PC-3 (cell line): ENCODE results near the gene KIF7.

Experiments
- CTCF ChIP-seq: fragments of 300-600 bp; sonication (generic); conservative IDR thresholded peaks from 2 replicates; pipeline ENCODE4 v1.5.1; 2017; ENCODE audit warnings: antibody characterized with exemption, low read depth, mild to moderate bottlenecking, low read length
- EZH2 ChIP-seq: fragments of 300-600 bp; sonication (generic); IDR thresholded peaks from one replicate; pipeline ENCODE4 v1.6.1; 2017; ENCODE audit warnings: antibody characterized with exemption, mild to moderate bottlenecking, low read length; ENCODE audit not compliant: unreplicated experiment

DNA sequence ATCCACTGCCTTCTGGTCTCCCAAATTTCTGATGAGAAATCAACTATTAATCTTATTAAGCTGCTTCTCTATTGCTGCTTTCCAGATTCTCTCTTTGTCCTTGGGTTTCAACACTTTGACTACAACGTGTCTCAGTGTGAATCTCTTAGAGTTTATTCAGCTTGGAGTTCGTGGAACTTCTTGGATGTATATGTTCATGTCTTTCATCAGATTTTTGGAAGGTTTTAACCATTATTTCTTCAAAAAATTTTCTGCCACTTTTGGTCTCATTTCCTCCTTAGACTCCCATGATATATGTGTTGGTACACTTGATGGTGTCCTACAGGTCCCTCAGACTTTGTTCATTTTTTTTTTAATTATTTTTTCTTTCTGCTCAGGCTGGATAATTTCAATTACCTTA lies 44.0 kb downstream of the KIF7 start:
- TF ChIP-seq CTCF (no peak), EZH2 (no peak)
